ENCODE measurements around the gene USH2A.

USH2A gene

GRCh38 chr1:216054600-216054999 lies 368.6 kb downstream of the USH2A start:
- no peak overlapping the region for H3K4me3 ChIP-seq (ENCODE audit: control insufficient read depth, low read depth, low read length)
- TF ChIP-seq CTCF (IDR thresholded peaks at IDR 0.05; ENCODE audit: control insufficient read depth, insufficient read depth, low read depth, low read length, missing control alignments): no peak
- no peak for DNase-seq (ENCODE audit: low read depth)

- H3K4me3 ChIP-seq (ENCODE audit: control insufficient read depth, low read depth, low read length): no peak overlapping the region
- DNase-seq (ENCODE audit: low read depth): no peak
- TF ChIP-seq CTCF (IDR thresholded peaks at IDR 0.05; ENCODE audit: control insufficient read depth, insufficient read depth, low read depth, low read length, missing control alignments): no peak
Observed at GRCh38 chr1:216051071-216051470, 372.2 kb downstream of the USH2A start.

GRCh38 chr1:216049741-216050430 lies 373.4 kb downstream of the USH2A start:
- DNase-seq (ENCODE audit: low read depth): no peak
- H3K4me3 ChIP-seq (ENCODE audit: control insufficient read depth, low read depth, low read length): no peak overlapping the region
- TF ChIP-seq CTCF (IDR thresholded peaks at IDR 0.05; ENCODE audit: control insufficient read depth, insufficient read depth, low read depth, low read length, missing control alignments): no peak

- DNase-seq (ENCODE audit: low read depth): no peak
- TF ChIP-seq CTCF (IDR thresholded peaks at IDR 0.05; ENCODE audit: control insufficient read depth, insufficient read depth, low read depth, low read length, missing control alignments): no peak
- no peak overlapping the region for H3K4me3 ChIP-seq (ENCODE audit: control insufficient read depth, low read depth, low read length)
Observed at GRCh38 chr1:216047811-216048572, 375.3 kb downstream of the USH2A start.

GRCh38 chr1:216046336-216046735 lies 376.9 kb downstream of the USH2A start:
- DNase-seq (ENCODE audit: low read depth): no peak
- no peak overlapping the region for H3K4me3 ChIP-seq (ENCODE audit: control insufficient read depth, low read depth, low read length)
- no peak for TF ChIP-seq CTCF (IDR thresholded peaks at IDR 0.05; ENCODE audit: control insufficient read depth, insufficient read depth, low read depth, low read length, missing control alignments)

GRCh38 chr1:216045400-216045799 lies 377.8 kb downstream of the USH2A start:
- no peak for TF ChIP-seq CTCF (IDR thresholded peaks at IDR 0.05; ENCODE audit: control insufficient read depth, insufficient read depth, low read depth, low read length, missing control alignments)
- no peak overlapping the region for H3K4me3 ChIP-seq (ENCODE audit: control insufficient read depth, low read depth, low read length)
- peak; percentile 40 for DNase-seq (ENCODE audit: low read depth)

All from AG09309 (cell line).